HCT116 (cell line): ENCODE measurements around the gene CSF3R. TPM values are rescaled to one million over a fixed set of nuclear protein-coding genes. Genes with fewer than 3 reads are reported as not detected.

ENCODE experiments used
- ATAC-seq: fragments of 200-7000 bp; cut with Tn5 transposase; 2 replicates; pipeline ENCODE4 v1.9.1; 2020; ENCODE audit warnings: mild to moderate bottlenecking, moderate library complexity
- BruUV-seq: library from RNA; stranded (reverse); fragments of 400-500 nt; replicated peaks from 2 replicates; lab custom pipeline; 2021; lab: Mats Ljungman, UMichigan
- CTCF ChIA-PET: fragments of 300-600 bp; sonication (Branson Sonifier 250); formaldehyde crosslinking; loops from one replicate; lab custom pipeline; 2021; ENCODE audit warnings: antibody characterized with exemption; lab: Charles Lee
- POLR2A ChIA-PET: fragments of 300-600, 350-600 bp; sonication (Branson Sonifier 250); formaldehyde crosslinking; loops from one replicate; lab custom pipeline; 2021; ENCODE audit warnings: antibody characterized with exemption; lab: Charles Lee
- RAD21 ChIA-PET, 2 experiments: fragments of 300-600 bp; sonication (Branson Sonifier 250); formaldehyde crosslinking; loops; one replicate each; lab custom pipeline; 2023; ENCODE audit warnings: low total read pairs in 2 of 2; ENCODE audit not compliant: uncharacterized antibody in 2 of 2, unreplicated experiment in 2 of 2, low non-redundant PET in 1 of 2; lab: Charles Lee
- DNase-seq: peaks from one replicate; pipeline ENCODE4 v3.0.0-alpha.2; 2010; ENCODE audit warnings: low read depth, low spot score
- H2AFZ ChIP-seq: fragments of 200-600 bp; shearing (Covaris generic), sonication (generic); 2 replicates; pipeline ENCODE4 v1.6.1; 2017; ENCODE audit warnings: low read depth, mixed run types, mixed read lengths, antibody characterized with exemption, low read length; ENCODE audit not compliant: poor library complexity, severe bottlenecking
- H3K27ac ChIP-seq: 2 replicates; pipeline ENCODE4 v1.5.1; 2012; ENCODE audit warnings: low read depth, low read length
- H3K27me3 ChIP-seq: fragments of 200-600 bp; sonication (generic); 2 replicates; pipeline ENCODE4 v1.6.1; 2016; ENCODE audit warnings: mixed run types, low read length, mixed read lengths; ENCODE audit not compliant: insufficient read depth
- H3K36me3 ChIP-seq, 2 experiments: fragments of 200-500 bp in 1 of 2; fragments of 200-600 bp in 1 of 2; sonication (Bioruptor generic) in 1 of 2; sonication (generic) in 1 of 2; 2 replicates each; pipeline versions ENCODE4 v1.5.1 to v1.6.1; 2014 to 2016; ENCODE audit warnings: low read length in 2 of 2, inconsistent platforms in 1 of 2, mixed read lengths in 1 of 2, mixed run types in 1 of 2; ENCODE audit not compliant: insufficient read depth in 2 of 2, control insufficient read depth in 1 of 2
- H3K4me1 ChIP-seq, 2 experiments: fragments of 200-600 bp in 1 of 2; sonication (generic) in 1 of 2; 2 replicates each; pipeline versions ENCODE4 v1.5.1 to v1.6.1; 2012 to 2017; ENCODE audit warnings: low read length in 2 of 2, inconsistent platforms in 1 of 2, mild to moderate bottlenecking in 1 of 2, mixed read lengths in 1 of 2, mixed run types in 1 of 2, moderate library complexity in 1 of 2; ENCODE audit not compliant: insufficient read depth in 2 of 2, control insufficient read depth in 1 of 2
- H3K4me2 ChIP-seq: fragments of 200-600 bp; sonication (generic); 2 replicates; pipeline ENCODE4 v1.6.1; 2017; ENCODE audit warnings: mixed run types, low read length, mixed read lengths
- H3K4me3 ChIP-seq, 2 experiments: fragments of 200-600 bp in 1 of 2; sonication (generic) in 1 of 2; replicated peaks in 1 of 2; 2 replicates each; pipeline ENCODE4 v1.5.1; 2011 to 2016; ENCODE audit warnings: low read length in 2 of 2, control low read depth in 1 of 2, low read depth in 1 of 2, mild to moderate bottlenecking in 1 of 2, mixed read lengths in 1 of 2, mixed run types in 1 of 2
- H3K79me2 ChIP-seq: fragments of 200-600 bp; sonication (generic); 2 replicates; pipeline ENCODE4 v1.6.1; 2017; ENCODE audit warnings: mild to moderate bottlenecking, mixed run types, low read length, moderate library complexity, mixed read lengths; ENCODE audit not compliant: insufficient read depth
- H3K9ac ChIP-seq: fragments of 200-600 bp; sonication (generic); 2 replicates; pipeline ENCODE4 v1.6.1; 2016; ENCODE audit warnings: low read length, mixed read lengths
- H3K9me2 ChIP-seq: fragments of 200-600 bp; sonication (generic), shearing (Covaris generic); 2 replicates; pipeline ENCODE4 v1.6.1; 2017; ENCODE audit warnings: mixed run types, mild to moderate bottlenecking, moderate library complexity; ENCODE audit not compliant: insufficient read depth
- H3K9me3 ChIP-seq, 2 experiments: fragments of 200-500 bp in 1 of 2; fragments of 200-600 bp in 1 of 2; sonication (Bioruptor generic) in 1 of 2; sonication (generic) in 1 of 2; 2 replicates each; pipeline ENCODE4 v1.6.1; 2014 to 2017; ENCODE audit warnings: low read length in 2 of 2, mixed read lengths in 2 of 2, inconsistent platforms in 1 of 2, low read depth in 1 of 2, mild to moderate bottlenecking in 1 of 2, mixed run types in 1 of 2, moderate library complexity in 1 of 2; ENCODE audit not compliant: control insufficient read depth in 1 of 2, insufficient read depth in 1 of 2
- H4K20me1 ChIP-seq: fragments of 200-600 bp; sonication (generic), shearing (Covaris generic); 2 replicates; pipeline ENCODE4 v1.6.1; 2017; ENCODE audit warnings: mixed run types, mild to moderate bottlenecking, moderate library complexity; ENCODE audit not compliant: insufficient read depth
- ATF3 ChIP-seq: IDR thresholded peaks from 2 replicates; pipeline ENCODE4 v1.6.1; 2012
- ELF1 ChIP-seq: IDR thresholded peaks from 2 replicates; pipeline ENCODE4 v1.6.1; 2012; ENCODE audit warnings: low read depth, borderline replicate concordance
- EZH2 ChIP-seq: fragments of 200-600 bp; sonication (generic); IDR thresholded peaks from 2 replicates; pipeline ENCODE4 v1.6.1; 2017; ENCODE audit warnings: antibody characterized with exemption, mixed run types
- MAX ChIP-seq: IDR thresholded peaks from 2 replicates; pipeline ENCODE4 v1.6.1; 2012
- POLR2A ChIP-seq: IDR thresholded peaks from 2 replicates; pipeline ENCODE4 v1.7.0; 2011; ENCODE audit warnings: borderline replicate concordance; ENCODE audit not compliant: insufficient read depth, insufficient read length; ENCODE audit errors: extremely low read depth
- REST ChIP-seq: IDR thresholded peaks from 2 replicates; pipeline ENCODE4 v1.6.1; 2012; ENCODE audit warnings: low read depth
- ZBTB33 ChIP-seq: IDR thresholded peaks from 2 replicates; pipeline ENCODE4 v1.6.1; 2011; ENCODE audit warnings: mild to moderate bottlenecking, low read length, moderate library complexity; ENCODE audit not compliant: insufficient replicate concordance; ENCODE audit errors: extremely low read depth
- intact Hi-C: fragments of 100-400 bp; cut with micrococcal nuclease; formaldehyde crosslinking; loops from 2 replicates; pipeline ENCODE4 v1.10.0; 2022
- total RNA-seq: library from RNA; stranded (reverse); gene quantifications from one replicate; pipeline ENCODE4 v1.2.1, GENCODE V29; 2021; ENCODE audit not compliant: unreplicated experiment

Gene CSF3R
- total RNA-seq, 1 experiment from 2014 or later = 0.32 TPM

- CTCF ChIA-PET = no interaction called here
- intact Hi-C loops = no loop called here
- Histone ChIP-seq H3K79me2 (no peaks in the 10 kb centered on the region), H3K9ac (no peak overlapping the region), H3K9me3 (no peaks in the 10 kb centered on the region), H3K9me2 (no peaks in the 10 kb centered on the region), H3K4me2 (no peak overlapping the region), H3K27ac (no peak overlapping the region), H3K4me3 (no peak overlapping the region), H3K27me3 (no peaks in the 10 kb centered on the region), H2AFZ (no peak overlapping the region), H4K20me1 (no peaks in the 10 kb centered on the region), H3K4me1 (peaks cover 16 to 21% of the 10 kb centered on the region in 2 experiments), H3K36me3 (no peaks in the 10 kb centered on the region)
- BruUV-seq = no TSS peak
- no peak for TF ChIP-seq POLR2A
- POLR2A ChIA-PET = no interaction called here
- DNase-seq (no peak), ATAC-seq (no peak)
- RAD21 ChIA-PET = no interaction called here
These were observed 49.6 kb downstream of the CSF3R start for GRCh38 chr1:36433102-36433501.

GRCh38 chr1:36432616-36433015 is 50.1 kb downstream of the CSF3R start:
- Histone ChIP-seq H3K36me3 (no peaks in the 10 kb centered on the region), H3K9ac (no peak overlapping the region), H3K9me2 (no peaks in the 10 kb centered on the region), H2AFZ (no peak overlapping the region), H4K20me1 (no peaks in the 10 kb centered on the region), H3K27me3 (no peaks in the 10 kb centered on the region), H3K9me3 (no peaks in the 10 kb centered on the region), H3K79me2 (no peaks in the 10 kb centered on the region), H3K4me1 (peaks cover 13 to 18% of the 10 kb centered on the region in 2 experiments), H3K27ac (no peak overlapping the region), H3K4me3 (no peak overlapping the region), H3K4me2 (no peak overlapping the region)
- DNase-seq (no peak), ATAC-seq (no peak)
- intact Hi-C loops = no loop called here
- no TSS peak for BruUV-seq
- ChIA-PET CTCF (no interaction called here), RAD21 (no interaction called here), POLR2A (no interaction called here)
- TF ChIP-seq REST (no peak), ELF1 (no peak), ZBTB33 (no peak), MAX (no peak), ATF3 (no peak), POLR2A (no peak), EZH2 (no peak)
